GM19328 (cell line): ENCODE data around the gene SOD1.

ENCODE experiments used
- ATAC-seq: cut with Tn5 transposase; IDR thresholded peaks from one replicate; pipeline ENCODE4 v1.9.1; 2021; ENCODE audit warnings: mild to moderate bottlenecking, moderate library complexity; ENCODE audit not compliant: unreplicated experiment

Gene SOD1

GRCh38 chr21:31678478-31678877, 19.0 kb downstream of the SOD1 start:
- ATAC-seq = no peak

DNA sequence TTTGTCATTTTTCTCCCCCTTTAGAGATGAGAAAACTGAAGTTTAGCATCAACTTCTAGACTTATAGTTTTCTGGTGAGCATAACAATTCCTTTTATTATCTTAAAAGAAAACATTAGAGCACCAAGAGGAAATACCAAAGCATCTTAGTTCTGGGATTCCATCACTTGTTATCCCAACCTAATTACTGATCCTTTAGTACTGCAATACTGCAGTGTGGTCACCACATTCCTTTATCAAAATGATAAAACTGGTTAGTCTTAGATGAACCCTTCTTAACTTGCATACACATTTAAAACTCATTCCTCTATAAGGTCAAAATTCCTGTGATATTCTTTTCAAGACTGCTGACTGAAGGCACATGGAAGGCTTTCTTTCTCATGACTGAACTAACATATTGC, 23.1 kb downstream of the SOD1 start:
- no peak for ATAC-seq

GRCh38 chr21:31683029-31683428, 23.5 kb downstream of the SOD1 start:
- ATAC-seq = no peak

DNA sequence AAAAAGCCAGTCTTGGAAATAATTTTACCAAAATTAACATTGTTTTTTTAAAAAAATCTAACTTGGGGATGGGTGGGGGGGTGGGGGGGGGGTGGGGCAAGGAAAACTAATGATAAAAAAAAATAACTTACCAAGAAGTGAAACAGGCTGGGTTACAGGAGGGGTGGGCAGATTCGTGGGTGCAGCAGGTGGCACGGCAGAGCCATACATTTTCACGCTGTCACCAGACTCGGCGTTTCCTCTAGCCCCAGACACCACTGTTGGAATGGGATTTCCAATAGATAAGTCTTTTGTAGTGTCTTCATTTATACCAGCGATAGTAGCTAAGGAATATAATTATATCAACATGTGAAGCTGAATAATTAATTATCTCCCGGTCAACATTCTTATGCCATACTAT, 25.4 kb downstream of the SOD1 start:
- ATAC-seq = no peak

GRCh38 chr21:31686272-31686915, 26.9 kb downstream of the SOD1 start:
- no peak for ATAC-seq

DNA sequence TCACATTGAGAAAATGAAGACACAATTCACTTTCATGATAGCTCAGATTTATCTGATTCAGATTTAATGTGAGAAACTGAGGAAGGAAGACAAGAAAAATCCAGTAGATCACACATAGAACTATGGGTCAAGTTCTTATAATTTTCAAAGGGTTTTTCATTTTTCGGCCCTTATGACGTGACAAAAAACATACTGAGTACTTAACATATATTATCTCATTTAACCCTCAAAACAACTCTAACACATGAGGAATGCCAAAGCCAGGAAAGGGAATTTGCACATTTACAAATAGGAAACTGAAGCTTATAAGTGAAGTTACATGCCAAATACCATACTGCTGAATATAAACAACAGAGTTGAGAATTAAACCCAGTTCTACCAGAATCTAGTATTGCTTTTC, 27.6 kb downstream of the SOD1 start:
- no peak for ATAC-seq

- no peak for ATAC-seq
These were observed 29.3 kb downstream of the SOD1 start for GRCh38 chr21:31688603-31689368.

- no peak for ATAC-seq
These were observed 33.7 kb downstream of the SOD1 start for GRCh38 chr21:31693222-31693621.

- no peak for ATAC-seq
These were observed 36.9 kb downstream of the SOD1 start for GRCh38 chr21:31696424-31696823.

GRCh38 chr21:31698461-31698860, 39.0 kb downstream of the SOD1 start:
- ATAC-seq = no peak

DNA sequence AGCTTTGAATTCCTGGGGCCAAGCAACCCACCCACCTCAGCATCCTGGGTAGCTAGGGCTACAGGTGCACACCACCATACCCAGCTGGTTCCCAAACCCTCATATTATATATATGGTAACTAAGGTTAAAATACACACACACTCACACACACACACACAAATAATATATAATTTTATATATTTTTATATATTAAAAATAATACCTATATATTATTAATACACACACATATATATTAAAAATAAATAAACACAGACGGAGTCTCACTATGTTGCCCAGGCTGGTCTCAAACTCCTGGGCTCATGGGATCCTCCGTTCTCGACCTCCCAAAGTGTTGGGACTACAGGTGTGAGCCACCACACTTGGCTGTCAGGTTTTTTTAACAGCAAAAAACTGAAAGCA, 40.5 kb downstream of the SOD1 start:
- ATAC-seq = no peak

- ATAC-seq = no peak
These were observed 47.1 kb downstream of the SOD1 start for GRCh38 chr21:31706562-31706961.

- ATAC-seq = no peak
These were observed 48.0 kb downstream of the SOD1 start for GRCh38 chr21:31707499-31707898.

GRCh38 chr21:31708541-31708940, 49.0 kb downstream of the SOD1 start:
- ATAC-seq = no peak

DNA sequence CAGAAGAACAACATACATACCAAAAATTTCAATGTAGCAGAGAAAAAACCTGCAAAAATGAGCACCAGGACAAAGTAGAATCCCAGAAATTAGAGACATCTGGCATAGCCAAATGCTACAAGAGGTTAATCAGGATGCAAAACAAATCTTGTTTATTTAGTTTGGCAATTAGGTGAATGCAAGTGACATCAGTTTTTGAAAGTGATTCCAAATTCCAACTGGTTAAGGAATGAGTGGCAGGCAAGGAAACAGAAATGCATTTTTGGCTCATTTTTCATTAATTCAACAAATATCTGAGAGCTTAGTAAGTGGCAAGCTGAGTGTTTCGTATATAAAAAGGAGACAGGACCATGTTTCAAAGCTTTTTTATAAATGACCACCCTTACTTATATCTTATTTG, 51.1 kb downstream of the SOD1 start:
- ATAC-seq = no peak

DNA sequence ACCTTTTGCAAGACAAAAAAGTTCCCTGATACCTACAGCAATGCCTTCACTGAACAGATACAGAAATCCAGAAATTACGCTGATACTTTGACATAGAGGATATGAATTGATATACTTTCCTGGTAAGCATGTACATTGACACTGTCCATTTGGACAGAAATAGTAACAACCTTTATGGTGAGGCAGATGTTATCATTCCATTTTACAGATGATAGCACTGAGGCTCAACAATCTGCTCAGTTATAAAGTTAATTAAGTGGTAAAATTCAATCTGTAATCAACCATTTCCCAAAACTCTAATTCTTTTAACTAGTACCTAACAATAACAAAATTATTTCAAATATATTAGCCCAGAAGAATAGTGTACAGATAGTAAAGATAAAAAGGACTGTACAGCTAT, 51.8 kb downstream of the SOD1 start:
- ATAC-seq = no peak

DNA sequence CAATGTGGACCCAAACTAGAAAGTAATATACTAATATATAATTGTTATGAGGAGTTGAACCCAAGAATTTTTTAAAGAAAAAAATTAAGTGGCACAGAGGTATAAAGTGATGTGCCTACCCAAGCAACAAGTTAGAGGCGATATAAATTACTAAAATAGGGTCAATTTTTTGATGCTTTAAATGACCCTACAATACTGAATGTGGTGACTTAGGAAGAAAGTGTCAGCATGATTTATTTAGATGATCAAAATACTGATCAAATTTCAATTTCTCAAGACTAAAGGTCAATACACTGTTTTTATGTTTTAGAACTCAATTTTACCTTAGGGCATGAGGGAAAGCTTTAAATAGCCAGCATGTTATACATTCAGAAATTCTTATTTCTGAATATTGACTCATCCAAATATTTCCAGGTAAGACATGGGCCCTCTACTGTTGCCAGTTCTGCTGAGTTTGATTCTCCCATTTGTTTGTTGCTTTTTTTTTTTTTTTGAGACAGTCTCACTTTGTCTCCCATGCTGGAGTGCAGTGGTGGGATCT, 52.3 kb downstream of the SOD1 start:
- no peak for ATAC-seq

GRCh38 chr21:31713115-31713514, 53.6 kb downstream of the SOD1 start:
- ATAC-seq = no peak

DNA sequence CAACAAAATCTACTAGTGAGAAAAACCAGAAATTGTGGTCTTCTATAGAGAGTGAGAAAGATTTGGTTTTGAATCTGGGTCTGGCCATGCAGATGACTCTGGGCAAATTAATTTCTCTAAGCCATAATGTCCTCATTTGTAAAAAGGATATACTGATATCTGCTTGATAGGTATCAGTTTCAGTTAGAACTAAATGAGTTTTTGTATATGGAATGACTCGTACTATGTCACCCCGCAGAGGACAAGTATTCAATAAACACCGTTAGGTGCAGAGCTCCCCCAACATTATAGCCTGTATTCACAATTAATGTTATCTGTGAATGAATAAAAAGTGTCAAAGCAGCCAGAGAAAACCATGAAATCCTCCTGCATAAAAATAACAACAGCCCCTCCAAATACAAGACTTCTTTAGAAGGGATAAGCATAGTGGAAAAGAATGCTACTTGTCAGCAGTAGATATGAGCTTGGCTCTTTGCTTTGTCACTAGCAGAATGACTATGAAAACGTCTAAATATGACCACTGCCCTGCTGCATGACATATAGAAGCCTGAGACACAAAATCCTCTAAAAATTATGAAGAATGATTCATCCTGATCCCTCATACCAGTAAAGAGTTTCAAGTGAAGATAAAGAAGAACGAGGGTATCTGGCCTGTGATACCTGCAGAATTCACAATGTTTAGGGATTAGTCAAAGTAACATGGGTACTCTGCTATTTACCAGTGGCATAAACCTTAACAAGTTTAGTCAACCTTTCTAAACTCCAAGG, 54.7 kb downstream of the SOD1 start:
- no peak for ATAC-seq

DNA sequence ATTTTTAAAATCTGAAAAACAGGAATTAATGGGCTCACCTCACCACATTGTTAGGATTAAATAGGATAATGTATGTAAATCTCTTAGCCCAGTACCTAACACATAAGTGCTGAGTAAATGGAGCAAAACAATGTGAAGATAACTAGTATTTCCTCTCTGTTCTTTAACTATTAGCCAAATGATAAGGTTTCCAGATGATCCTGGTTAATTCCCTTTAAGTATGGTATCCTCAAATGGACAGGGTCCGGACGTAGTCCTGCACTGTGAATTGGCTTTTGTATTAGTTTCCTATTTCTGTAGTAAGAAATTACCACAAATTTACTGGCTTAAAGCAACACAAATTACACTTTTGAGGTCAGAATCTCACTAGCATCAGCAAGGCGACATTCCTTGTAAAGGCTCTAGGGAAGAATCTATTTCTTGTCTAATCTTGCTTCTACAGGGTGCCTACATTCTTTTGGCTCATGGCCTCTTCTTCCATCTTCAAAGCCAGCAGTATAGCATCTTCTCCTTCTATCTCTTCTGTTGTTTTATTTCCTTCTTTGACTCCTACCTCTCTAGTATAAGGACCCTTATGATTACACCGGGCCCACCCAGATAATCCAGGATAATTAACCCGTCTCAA, 55.4 kb downstream of the SOD1 start:
- no peak for ATAC-seq

- ATAC-seq = no peak
These were observed 56.6 kb downstream of the SOD1 start for GRCh38 chr21:31716106-31716505.
